Measurements from ENCODE around the gene PCDH7. TPM values are rescaled to one million over a fixed set of nuclear protein-coding genes. Genes with fewer than 3 reads are reported as not detected.

The PCDH7 gene
- total RNA-seq, 1 donor from 2014 or later = 8.0 TPM

GRCh38 chr4:30724247-30724646 lies 4.1 kb downstream of the PCDH7 start:
- TF ChIP-seq CTCF (IDR thresholded peaks at IDR 0.05) = no peak
- no peak for ATAC-seq
- H3K27me3 ChIP-seq = peaks cover 41% of the 10 kb centered on the region
- H3K9me3 ChIP-seq = no peaks in the 10 kb centered on the region
- intact Hi-C loops (cut with DNase I) = no loop called here
- no peak for DNase-seq
- peaks cover 14% of the 10 kb centered on the region for H3K4me1 ChIP-seq
- H3K27ac ChIP-seq = no peak overlapping the region
- peak overlapping the region; percentile 12 for H3K4me3 ChIP-seq
- H3K36me3 ChIP-seq = no peaks in the 10 kb centered on the region

- Histone ChIP-seq H3K27ac (no peak overlapping the region), H3K4me3 (peak overlapping the region; percentile 1), H3K4me1 (peaks cover 5% of the 10 kb centered on the region), H3K9me3 (no peaks in the 10 kb centered on the region), H3K27me3 (peaks cover 31% of the 10 kb centered on the region), H3K36me3 (no peaks in the 10 kb centered on the region)
- no peak for TF ChIP-seq CTCF (IDR thresholded peaks at IDR 0.05)
- ATAC-seq (no peak), DNase-seq (no peak)
- intact Hi-C loops (cut with DNase I) = no loop called here
Measured at GRCh38 chr4:30725562-30725961, 5.4 kb downstream of the PCDH7 start.

DNA sequence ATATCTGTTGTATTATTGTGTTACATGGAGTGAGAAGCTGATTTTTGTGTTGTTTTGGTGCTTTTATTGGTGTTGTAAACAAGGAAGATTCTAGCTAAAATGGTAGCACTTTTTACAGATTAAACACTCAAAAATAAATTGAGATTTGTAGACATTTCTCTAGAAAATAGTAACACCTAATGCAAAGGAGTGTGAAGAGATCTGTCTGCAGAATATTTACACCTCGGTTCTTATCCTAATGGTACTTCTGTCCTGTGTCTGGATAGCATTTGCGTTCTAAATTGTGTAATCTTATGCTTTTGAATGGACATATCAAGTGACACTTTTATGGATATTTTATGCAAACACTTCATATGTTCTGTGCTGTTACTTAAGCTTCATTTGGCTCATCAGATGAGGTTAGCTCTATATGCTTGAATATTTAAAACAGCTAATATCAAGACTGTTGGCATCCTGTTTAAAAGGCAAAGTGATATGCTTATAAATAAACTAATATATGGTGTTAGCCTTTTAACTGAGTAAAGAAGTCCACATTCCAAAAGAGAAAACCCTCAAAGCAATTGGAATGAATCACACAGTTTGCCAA lies 6.0 kb downstream of the PCDH7 start:
- no peak overlapping the region for H3K27ac ChIP-seq
- H3K4me1 ChIP-seq = no peaks in the 10 kb centered on the region
- no peak for TF ChIP-seq CTCF (IDR thresholded peaks at IDR 0.05)
- H3K27me3 ChIP-seq = peaks cover 25% of the 10 kb centered on the region
- H3K36me3 ChIP-seq = no peaks in the 10 kb centered on the region
- DNase-seq = no peak
- ATAC-seq = no peak
- no peak overlapping the region for H3K4me3 ChIP-seq
- no peaks in the 10 kb centered on the region for H3K9me3 ChIP-seq
- intact Hi-C loops (cut with DNase I) = no loop called here

- H3K9me3 ChIP-seq = no peaks in the 10 kb centered on the region
- no peak for TF ChIP-seq CTCF (IDR thresholded peaks at IDR 0.05)
- H3K4me1 ChIP-seq = no peaks in the 10 kb centered on the region
- no peak overlapping the region for H3K27ac ChIP-seq
- intact Hi-C loops (cut with DNase I) = no loop called here
- no peak for DNase-seq
- H3K27me3 ChIP-seq = peaks cover 15% of the 10 kb centered on the region
- no peak for ATAC-seq
- H3K36me3 ChIP-seq = no peaks in the 10 kb centered on the region
- no peak overlapping the region for H3K4me3 ChIP-seq
Measured at GRCh38 chr4:30727409-30727808, 7.2 kb downstream of the PCDH7 start.

GRCh38 chr4:30728311-30728710 lies 8.1 kb downstream of the PCDH7 start:
- no peak overlapping the region for H3K4me3 ChIP-seq
- peaks cover 6% of the 10 kb centered on the region for H3K27me3 ChIP-seq
- no peak for TF ChIP-seq CTCF (IDR thresholded peaks at IDR 0.05)
- ATAC-seq (no peak), DNase-seq (no peak)
- no peak overlapping the region for H3K27ac ChIP-seq
- H3K9me3 ChIP-seq = no peaks in the 10 kb centered on the region
- H3K4me1 ChIP-seq = no peaks in the 10 kb centered on the region
- intact Hi-C loops (cut with DNase I) = no loop called here
- H3K36me3 ChIP-seq = no peaks in the 10 kb centered on the region

DNA sequence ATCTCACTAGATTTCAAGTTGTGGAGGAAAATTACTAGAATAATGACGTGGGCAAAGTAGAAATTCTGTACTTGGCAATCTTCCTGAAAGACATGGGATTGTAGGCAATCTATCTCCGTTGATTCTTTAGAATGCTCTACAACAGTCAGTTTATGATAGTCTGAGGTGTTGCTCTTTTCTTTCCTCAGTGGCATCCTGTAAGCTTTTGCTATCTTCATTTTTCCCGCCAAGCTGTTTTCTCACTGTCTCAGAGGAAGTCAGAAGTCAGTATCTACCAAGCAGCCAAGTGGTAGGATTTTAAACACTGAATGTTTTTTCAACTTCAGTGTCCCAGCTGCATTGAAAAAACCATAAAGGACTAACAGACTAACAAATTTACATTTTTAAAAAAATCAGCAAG lies 23.7 kb downstream of the PCDH7 start:
- no peak for ATAC-seq
- Histone ChIP-seq H3K4me3 (no peak overlapping the region), H3K9me3 (no peaks in the 10 kb centered on the region), H3K36me3 (no peaks in the 10 kb centered on the region), H3K27ac (no peak overlapping the region), H3K27me3 (no peaks in the 10 kb centered on the region), H3K4me1 (no peaks in the 10 kb centered on the region)
- intact Hi-C loops (cut with DNase I) = no loop called here
- DNase-seq = no peak
- TF ChIP-seq CTCF (IDR thresholded peaks at IDR 0.05) = no peak

All from upper lobe of right lung (tissue), 1 donor.